Choroid plexus epithelial cell (primary cell): ENCODE results near the gene ZDHHC17.

Experiments used
- DNase-seq: peaks from one replicate; pipeline ENCODE4 v3.0.0-alpha.2; 2010; ENCODE audit warnings: low read depth
- H3K4me3 ChIP-seq: 2 replicates; pipeline ENCODE4 v1.5.1; 2011; ENCODE audit warnings: low read depth, mild to moderate bottlenecking, control low read depth, low read length, moderate library complexity
- CTCF ChIP-seq: conservative IDR thresholded peaks from 2 replicates; pipeline ENCODE4 v1.5.1; 2011; ENCODE audit warnings: low read depth, mild to moderate bottlenecking, control low read depth, inconsistent platforms, low read length, moderate library complexity

The ZDHHC17 gene

GRCh38 chr12:76746516-76746915, 17.4 kb upstream of the ZDHHC17 start:
- H3K4me3 ChIP-seq, result no peak overlapping the region
- DNase-seq, result no peak
- no peak for TF ChIP-seq CTCF

GRCh38 chr12:76747245-76747644, 16.7 kb upstream of the ZDHHC17 start:
- no peak for DNase-seq
- no peak overlapping the region for H3K4me3 ChIP-seq
- no peak for TF ChIP-seq CTCF

GRCh38 chr12:76755829-76756379, 8.0 kb upstream of the ZDHHC17 start:
- H3K4me3 ChIP-seq, result no peak overlapping the region
- no peak for DNase-seq
- TF ChIP-seq CTCF, result no peak

- TF ChIP-seq CTCF, result no peak
- no peak overlapping the region for H3K4me3 ChIP-seq
- no peak for DNase-seq
Measured at GRCh38 chr12:76757694-76758093, 6.2 kb upstream of the ZDHHC17 start.

GRCh38 chr12:76762601-76762980, 1.3 kb upstream of the ZDHHC17 start:
- no peak for TF ChIP-seq CTCF
- DNase-seq, result no peak
- no peak overlapping the region for H3K4me3 ChIP-seq

- TF ChIP-seq CTCF, result no peak
- DNase-seq, result peak; percentile 41
Measured at GRCh38 chr12:76764856-76765255, 941 bp downstream of the ZDHHC17 start.

GRCh38 chr12:76765598-76765997, 1.7 kb downstream of the ZDHHC17 start:
- DNase-seq, result peak; percentile 12
- no peak for TF ChIP-seq CTCF
- H3K4me3 ChIP-seq, result no peak overlapping the region

More at GRCh38 chr12:76764856-76765255, 941 bp downstream of the ZDHHC17 start:
- H3K4me3 ChIP-seq, result peak overlapping the region; percentile 98
